ENCODE results near the gene FAAH.

FAAH gene

DNA sequence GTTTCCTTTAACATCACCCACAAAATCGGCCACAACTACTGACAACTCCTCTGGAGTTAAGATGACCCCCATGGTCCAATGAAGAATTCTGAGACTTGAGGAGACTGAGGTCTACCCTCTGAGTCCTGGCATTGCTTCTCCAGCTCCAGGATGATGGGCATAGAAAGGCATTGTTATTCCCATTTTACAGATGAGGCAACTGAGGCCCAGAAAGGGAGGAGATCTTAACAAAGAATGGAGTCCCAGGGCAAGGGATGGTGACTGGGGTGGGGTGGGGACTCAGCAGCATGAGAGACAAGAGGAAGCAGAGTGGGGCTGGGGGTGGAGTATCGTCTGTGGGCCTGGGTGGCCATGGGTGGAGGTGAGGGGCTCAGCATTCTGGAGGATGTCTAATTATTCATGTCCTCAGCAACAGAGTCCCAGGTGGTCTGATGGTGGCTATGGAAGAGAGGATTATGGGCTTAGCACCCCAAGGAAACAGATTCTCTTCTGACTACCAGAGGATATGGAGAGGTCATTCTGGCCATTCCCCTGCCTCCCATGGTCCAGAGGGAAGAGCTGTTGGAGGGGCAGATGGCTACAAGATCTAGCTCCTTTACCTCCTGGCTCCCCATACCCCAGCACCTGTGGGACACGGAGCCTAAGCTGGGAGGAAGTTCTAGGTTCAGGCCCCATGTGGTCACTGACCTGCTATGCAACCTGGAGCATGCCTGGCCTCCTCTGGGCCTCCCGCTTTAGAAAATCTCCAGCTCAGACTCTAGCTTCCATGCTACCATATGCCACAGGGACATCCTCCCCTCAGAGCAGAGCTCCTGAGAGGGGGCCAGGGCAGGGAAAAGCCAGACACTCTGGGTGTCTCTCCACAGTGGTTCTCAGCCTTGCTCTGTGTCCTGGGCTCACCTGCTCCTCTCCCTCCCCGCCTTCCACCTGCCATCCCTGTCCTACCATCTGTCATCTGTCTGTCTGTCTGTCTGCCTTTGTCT, 58.1 kb downstream of the FAAH start:
- no peak for DNase-seq

DNA sequence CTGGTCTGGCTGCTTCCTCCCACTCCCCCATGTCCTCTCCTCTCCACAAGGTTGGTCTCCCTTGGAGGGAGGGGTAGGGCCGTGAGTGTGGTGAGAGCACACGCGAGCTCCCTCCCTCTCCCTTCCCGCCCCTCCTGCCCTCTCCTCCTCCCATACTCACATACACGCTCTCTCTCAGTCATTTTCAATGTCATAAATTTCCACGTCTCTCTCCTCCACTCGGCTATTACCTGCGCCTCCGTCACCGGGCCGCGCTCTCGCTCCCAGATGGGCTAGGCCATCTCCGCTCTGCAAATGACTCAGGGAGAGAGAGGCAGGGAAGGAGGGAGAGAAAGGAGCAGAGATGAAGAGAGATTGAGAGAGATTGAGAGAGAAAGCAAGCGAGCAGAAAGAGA, 58.8 kb downstream of the FAAH start:
- no peak for DNase-seq

DNA sequence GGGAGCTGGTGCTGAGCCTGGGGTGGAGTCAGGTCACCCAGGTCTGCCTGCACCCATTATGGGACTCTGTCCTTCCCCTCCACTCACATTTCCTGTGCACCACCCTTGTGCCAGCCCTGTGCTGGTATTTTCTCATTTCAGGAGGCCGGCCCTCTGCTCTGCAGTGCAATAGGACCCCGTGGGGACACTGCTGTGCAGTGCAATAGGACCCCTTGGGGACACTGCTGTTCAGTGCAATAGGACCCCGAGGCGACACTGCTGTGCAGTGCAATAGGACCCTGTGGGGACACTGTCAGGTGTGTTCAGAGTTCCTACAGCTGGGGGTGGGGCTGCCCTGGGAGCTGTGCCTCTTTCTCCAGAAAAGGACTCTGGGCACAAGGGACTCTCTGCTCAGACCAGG, 59.3 kb downstream of the FAAH start:
- no peak for DNase-seq

DNA sequence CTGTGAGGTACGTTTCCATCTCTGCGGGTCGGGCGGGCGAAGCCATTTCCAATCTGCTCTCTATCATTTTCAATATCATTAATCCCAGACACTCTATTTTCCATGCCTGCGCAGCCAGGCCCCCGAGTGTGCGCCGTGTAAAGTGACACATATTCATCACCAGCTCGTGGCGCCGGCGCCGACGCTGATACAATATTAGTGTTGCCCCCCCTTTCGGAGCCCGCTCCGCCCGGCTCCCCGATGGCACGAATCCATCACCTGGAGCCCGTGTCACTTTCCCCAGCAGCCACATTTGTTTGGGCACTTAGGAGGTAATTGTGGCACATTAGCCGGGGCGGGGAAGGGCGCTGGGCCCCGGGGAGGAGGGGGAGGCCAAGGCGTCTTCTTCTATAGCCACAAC, 61.8 kb downstream of the FAAH start:
- DNase-seq: no peak

DNA sequence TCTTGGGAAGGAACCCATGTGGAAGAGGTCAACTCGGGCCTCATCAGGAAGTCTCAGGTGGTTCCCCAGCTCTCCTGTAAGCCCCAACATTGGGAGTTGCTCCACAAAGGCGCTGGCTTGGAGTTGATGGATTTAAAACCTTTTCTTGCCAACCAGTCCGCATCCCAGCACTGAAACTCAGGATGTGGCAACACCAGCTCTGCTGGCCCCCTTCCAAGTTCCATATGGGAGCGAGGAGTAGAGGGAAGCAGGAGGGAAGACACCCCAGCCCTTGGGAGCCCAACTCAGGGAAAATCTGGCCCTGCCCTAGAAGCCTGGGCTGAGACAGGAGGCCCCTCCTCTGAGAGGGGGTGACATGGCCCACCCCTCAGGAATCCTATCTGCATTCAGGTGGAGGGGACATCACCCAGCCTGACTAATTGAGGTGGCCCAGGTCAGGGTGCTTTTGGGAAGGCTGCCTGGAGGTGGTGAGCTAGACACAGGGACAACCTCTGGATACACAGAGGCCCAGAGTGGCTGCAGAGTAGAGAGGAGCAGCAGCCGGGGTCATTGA, 62.4 kb downstream of the FAAH start:
- no peak for DNase-seq

DNA sequence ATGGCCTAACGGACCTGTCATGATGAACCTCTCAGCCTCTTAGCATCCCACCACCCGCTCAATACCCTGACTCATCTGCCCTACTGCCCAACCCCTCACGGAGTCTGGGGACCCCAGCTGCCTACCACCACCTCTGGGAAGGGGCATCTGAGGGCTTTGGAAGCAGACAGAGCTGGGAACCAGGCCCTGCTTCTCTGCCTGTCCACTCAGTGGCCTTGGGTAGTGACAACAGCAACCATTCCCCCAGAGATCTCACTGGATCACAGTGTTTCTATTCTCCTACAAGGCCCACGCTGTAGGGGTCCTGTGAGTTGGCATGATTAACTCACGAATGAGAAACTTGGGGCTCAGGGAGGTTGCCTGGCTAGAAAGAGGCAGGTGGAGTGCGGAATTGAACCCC, 63.1 kb downstream of the FAAH start:
- DNase-seq: no peak

DNA sequence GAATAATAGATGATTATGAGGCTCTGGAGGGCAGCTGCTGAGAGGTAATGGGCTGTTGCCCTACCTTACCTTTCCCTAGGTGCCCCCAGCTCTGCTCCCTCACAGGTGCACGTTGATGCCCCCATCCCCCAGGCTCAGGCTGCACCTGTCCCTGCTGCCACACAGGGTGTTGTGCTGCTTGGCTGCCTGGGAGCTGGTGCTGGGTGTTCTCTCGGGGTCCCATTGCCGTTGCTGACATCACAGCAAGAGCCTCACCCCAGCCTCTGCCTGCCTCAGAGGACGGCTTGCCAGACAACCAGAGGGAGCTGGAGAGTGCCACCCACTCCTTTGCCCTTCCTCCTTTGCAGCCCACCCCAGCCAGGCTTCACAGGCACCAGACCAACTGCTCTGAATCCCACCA, 64.1 kb downstream of the FAAH start:
- DNase-seq: no peak

DNA sequence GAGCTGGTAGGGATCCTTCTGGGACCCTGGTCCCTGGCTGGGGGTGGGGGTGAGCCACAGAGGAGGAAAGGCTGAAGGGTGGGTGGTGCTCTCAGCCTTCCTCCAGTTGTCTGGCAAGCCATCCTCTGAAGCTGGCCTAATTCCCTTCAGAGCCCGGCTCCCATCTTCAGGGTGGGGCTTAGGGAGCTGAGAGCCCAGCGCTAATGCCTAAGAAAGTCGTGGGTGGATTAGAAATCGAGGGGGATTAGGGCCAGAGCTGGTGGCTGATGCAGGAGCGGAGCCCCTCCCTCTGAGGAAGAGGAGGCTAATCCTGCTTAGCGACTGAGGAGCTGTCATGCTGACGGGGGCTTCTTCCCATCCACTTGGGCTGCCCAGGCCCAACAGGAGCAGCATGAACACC, 64.7 kb downstream of the FAAH start:
- no peak for DNase-seq

DNA sequence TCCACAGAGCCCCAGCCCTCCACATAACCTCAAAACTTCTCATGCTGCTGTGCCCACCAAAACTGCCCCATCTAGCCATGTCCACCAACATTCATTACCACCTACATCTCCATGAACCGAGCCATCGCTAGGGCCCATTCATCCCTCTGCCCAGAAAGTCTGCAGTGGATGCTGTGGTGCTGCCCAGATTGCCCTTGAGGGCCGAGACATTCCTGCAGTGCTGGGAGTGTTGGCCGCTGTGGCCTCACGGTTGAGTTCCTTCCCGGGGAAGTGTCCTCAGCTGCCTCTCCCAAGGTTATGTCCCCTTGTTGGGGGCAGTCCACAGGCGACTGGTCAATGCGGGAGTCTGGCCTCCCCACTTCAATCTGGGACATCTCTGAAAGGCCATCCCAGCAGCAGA, 65.2 kb downstream of the FAAH start:
- DNase-seq: no peak

DNA sequence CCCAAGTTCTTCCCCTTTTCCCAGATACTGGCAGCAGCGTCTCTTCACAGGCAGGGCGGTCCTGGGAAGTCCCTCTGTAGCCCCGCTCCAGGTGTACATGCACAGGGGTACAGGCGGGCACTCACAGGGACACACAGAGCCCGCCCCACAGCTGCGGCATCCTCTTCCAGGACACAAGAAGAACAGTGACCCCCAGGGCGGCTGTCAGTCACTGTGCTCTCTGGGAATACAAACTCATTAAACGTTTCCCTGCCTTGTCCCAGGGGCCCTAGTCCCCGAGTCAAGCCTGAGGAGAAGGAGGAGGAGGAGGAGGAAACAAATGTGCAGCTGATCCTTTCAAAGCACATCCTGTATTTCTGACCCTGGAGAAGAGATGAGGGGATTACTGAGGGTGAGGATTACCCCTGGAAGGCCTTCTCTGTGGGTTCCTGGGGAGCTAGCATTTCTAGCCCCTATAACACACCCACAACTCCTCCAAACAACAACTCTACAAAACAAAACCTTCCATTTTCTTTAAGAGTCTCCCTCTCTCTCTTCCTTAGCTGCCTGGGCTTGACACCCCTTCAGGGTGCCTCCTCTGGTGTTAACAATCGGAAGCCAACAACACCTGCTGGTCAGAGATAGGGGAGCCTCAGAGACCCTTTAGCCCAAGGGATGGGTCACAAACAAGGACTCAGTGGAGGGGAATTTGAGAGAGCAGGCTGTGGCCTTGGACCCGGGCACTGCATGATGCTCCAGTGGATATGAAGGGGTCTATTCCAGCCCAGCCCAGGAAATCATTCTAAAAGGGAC, 67.1 kb downstream of the FAAH start:
- no peak for DNase-seq

DNA sequence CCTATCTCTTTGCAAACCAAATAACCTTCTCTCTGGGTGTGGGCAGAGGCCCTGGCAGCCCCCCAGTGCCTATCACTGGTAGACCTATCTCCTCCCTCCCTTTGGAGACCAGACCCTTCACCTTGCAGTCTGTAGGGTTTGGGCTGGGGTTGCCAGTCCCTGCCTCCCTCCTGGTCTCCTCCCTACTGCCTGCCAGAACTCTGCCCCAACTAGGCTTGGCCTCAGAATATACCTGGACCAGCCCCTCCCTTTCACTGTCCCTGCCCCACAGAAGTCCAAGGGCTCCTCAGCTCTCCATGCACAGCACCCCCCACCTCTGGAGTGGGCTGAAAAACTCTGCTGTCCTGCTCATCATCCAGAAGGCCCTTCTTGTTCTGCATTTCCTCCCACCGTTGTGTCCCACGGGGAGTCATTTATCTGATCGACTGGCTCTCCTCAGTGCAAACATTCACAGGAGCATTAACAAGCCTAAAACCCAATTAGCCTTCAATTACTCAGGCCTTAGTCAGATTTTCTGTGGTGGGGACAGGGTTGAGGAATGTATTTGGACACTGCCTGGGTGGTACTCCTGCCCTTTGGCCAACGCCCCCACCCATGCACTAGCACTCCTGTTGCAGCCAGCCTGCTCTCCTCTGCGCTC, 67.8 kb downstream of the FAAH start:
- no peak for DNase-seq

Measured in C1 segment of cervical spinal cord (tissue), 14 donors.